Peyer's patch (tissue), 4 donors: ENCODE results near the gene WNT9A.

Experiments used
- POLR2A ChIP-seq, 2 donors: fragments of 450-650 bp; IDR thresholded peaks; one replicate each; pipeline ENCODE4 v1.5.1; 2017; ENCODE audit warnings: antibody characterized with exemption in 2 of 2, mild to moderate bottlenecking in 2 of 2, moderate library complexity in 2 of 2
- TF ChIP-seq, protein P1 (sequence below), 6 experiments: fragments of 450-650 bp in 4 of 6; fragments of 200-600 bp in 2 of 6; sonication (generic) in 1 of 6; IDR thresholded peaks; one replicate each; pipeline ENCODE4 v1.5.1; 2017 to 2019; ENCODE audit warnings: antibody characterized with exemption in 6 of 6, mild to moderate bottlenecking in 3 of 6, moderate library complexity in 1 of 6

DNA sequence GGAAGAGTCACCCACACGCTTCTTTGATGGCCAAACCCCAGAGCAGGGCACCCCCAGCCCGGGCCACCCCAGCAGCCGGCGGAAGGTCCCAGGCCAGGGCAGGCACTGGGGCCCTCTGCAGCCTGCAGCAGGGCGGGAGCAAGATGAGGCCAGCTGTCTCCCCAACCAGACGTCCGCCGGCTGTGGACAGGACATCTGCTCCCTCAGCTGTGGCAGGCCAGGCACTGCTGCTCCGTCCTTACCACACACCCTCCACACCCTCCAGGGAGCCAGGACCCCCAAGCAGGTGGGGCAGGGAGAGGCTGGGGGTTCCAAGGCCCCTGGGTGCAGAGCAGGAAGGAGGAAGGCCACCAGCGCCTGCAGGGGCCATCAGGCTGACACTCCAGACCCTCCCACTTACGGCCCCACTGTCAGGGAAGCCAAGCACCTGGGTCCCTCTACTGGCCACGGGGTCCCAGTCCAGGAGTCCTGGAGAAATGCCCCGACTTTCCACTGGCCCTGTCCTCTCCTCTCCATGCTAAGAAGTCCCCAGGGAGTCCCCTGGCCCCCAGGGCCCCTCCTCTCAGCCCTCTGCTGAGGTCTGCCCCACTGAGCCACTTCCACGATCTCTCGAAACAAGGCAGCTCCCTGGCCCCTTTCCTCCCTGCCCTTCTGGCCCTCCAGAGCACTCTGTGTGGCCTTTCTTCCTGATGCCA, 5.6 kb downstream of the WNT9A start:
- TF ChIP-seq, protein P1, sequence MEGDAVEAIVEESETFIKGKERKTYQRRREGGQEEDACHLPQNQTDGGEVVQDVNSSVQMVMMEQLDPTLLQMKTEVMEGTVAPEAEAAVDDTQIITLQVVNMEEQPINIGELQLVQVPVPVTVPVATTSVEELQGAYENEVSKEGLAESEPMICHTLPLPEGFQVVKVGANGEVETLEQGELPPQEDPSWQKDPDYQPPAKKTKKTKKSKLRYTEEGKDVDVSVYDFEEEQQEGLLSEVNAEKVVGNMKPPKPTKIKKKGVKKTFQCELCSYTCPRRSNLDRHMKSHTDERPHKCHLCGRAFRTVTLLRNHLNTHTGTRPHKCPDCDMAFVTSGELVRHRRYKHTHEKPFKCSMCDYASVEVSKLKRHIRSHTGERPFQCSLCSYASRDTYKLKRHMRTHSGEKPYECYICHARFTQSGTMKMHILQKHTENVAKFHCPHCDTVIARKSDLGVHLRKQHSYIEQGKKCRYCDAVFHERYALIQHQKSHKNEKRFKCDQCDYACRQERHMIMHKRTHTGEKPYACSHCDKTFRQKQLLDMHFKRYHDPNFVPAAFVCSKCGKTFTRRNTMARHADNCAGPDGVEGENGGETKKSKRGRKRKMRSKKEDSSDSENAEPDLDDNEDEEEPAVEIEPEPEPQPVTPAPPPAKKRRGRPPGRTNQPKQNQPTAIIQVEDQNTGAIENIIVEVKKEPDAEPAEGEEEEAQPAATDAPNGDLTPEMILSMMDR (IDR thresholded peaks at IDR 0.05): no peak
- TF ChIP-seq POLR2A (IDR thresholded peaks at IDR 0.05): no peak
